GM12878 (cell line): ENCODE results near the gene DISC1. TPM values are rescaled to one million over a fixed set of nuclear protein-coding genes. Genes with fewer than 3 reads are reported as not detected.

ENCODE experiments used
- ATAC-seq: fragments of 200-7000 bp; cut with Tn5 transposase; 3 replicates; pipeline ENCODE4 v1.9.1; 2020; ENCODE audit warnings: mild to moderate bottlenecking, moderate library complexity
- BruUV-seq: library from RNA; stranded (reverse); fragments of 400-500 nt; replicated peaks from 2 replicates; lab custom pipeline; 2021; lab: Mats Ljungman, UMichigan
- CTCF ChIA-PET: fragments of 300-600 bp; sonication (Branson Sonifier 250); formaldehyde crosslinking; extraction: SDS; loops from one replicate; lab custom pipeline; 2021; ENCODE audit warnings: inconsistent platforms; lab: Yijun Ruan, JAX
- POLR2A ChIA-PET: fragments of 350-600 bp; formaldehyde crosslinking; extraction: SDS; loops from one replicate; lab custom pipeline; 2021; ENCODE audit warnings: inconsistent platforms; lab: Charles Lee
- RAD21 ChIA-PET: fragments of 300-600 bp; sonication (Branson Sonifier 250); formaldehyde crosslinking; loops from one replicate; lab custom pipeline; 2023; ENCODE audit warnings: antibody characterized with exemption; ENCODE audit not compliant: unreplicated experiment; lab: Charles Lee
- SMC1A ChIA-PET: fragments of 300-600 bp; sonication (Branson Sonifier 250); formaldehyde crosslinking; loops from one replicate; lab custom pipeline; 2023; ENCODE audit not compliant: unreplicated experiment, uncharacterized antibody; lab: Charles Lee
- DNase-seq: peaks from one replicate; pipeline ENCODE4 v3.0.0-alpha.2; 2011; ENCODE audit warnings: low read depth, low spot score
- FAIRE-seq: peaks from 3 replicates; lab custom pipeline; 2011; peaks lifted over from hg19 to GRCh38; lab: Jason Lieb, UNC
- H2AFZ ChIP-seq: 2 replicates; pipeline ENCODE4 v1.6.0; 2011; ENCODE audit warnings: low read depth, low read length, control low read depth; ENCODE audit not compliant: control insufficient read depth
- H3K27ac ChIP-seq: 2 replicates; pipeline ENCODE4 v1.5.1; 2011; ENCODE audit warnings: control low read depth; ENCODE audit not compliant: control insufficient read depth, insufficient read depth
- H3K27me3 ChIP-seq, 2 experiments: replicated peaks in 1 of 2; 2 replicates each; pipeline versions ENCODE4 v1.6.0 to v1.6.1; 2011; ENCODE audit warnings: low read length in 1 of 2; ENCODE audit not compliant: control insufficient read depth in 2 of 2, insufficient read depth in 2 of 2
- H3K36me3 ChIP-seq, 2 experiments: 2 replicates each; pipeline ENCODE4 v1.5.1; 2011; ENCODE audit warnings: low read length in 1 of 2; ENCODE audit not compliant: control insufficient read depth in 2 of 2, insufficient read depth in 2 of 2
- H3K4me1 ChIP-seq: 2 replicates; pipeline ENCODE4 v1.6.1; 2011; ENCODE audit warnings: mild to moderate bottlenecking, low read length, moderate library complexity, mixed read lengths; ENCODE audit not compliant: control insufficient read depth, insufficient read depth
- H3K4me2 ChIP-seq: 2 replicates; pipeline ENCODE4 v1.6.0; 2011; ENCODE audit warnings: control low read depth; ENCODE audit not compliant: control insufficient read depth, insufficient read depth
- H3K4me3 ChIP-seq: fragments of 200-600 bp; sonication (generic); 2 replicates; pipeline ENCODE4 v1.5.1; 2016
- H3K79me2 ChIP-seq: 2 replicates; pipeline ENCODE4 v1.6.0; 2011; ENCODE audit warnings: low read length; ENCODE audit not compliant: control insufficient read depth, insufficient read depth
- H3K9ac ChIP-seq: 2 replicates; pipeline ENCODE4 v1.8.0; 2011; ENCODE audit warnings: low read length, control low read depth, mixed read lengths; ENCODE audit not compliant: control insufficient read depth, insufficient read depth
- H3K9me3 ChIP-seq: replicated peaks from 3 replicates; pipeline ENCODE4 v1.5.1; 2011; ENCODE audit warnings: mild to moderate bottlenecking, low read length; ENCODE audit not compliant: control insufficient read depth, insufficient read depth
- H4K20me1 ChIP-seq: 2 replicates; pipeline ENCODE4 v1.6.0; 2011; ENCODE audit not compliant: control insufficient read depth, insufficient read depth
- CEBPZ ChIP-seq: fragments of 150-350 bp; IDR thresholded peaks from 2 replicates; pipeline ENCODE4 v1.6.1; 2016; ENCODE audit warnings: low read depth, low read length
- POLR2AphosphoS5 ChIP-seq: IDR thresholded peaks from 2 replicates; pipeline ENCODE4 v1.6.1; 2011; ENCODE audit warnings: mild to moderate bottlenecking, low read length, inconsistent platforms
- SMARCA5 ChIP-seq: fragments of 450-650 bp; IDR thresholded peaks from 2 replicates; pipeline ENCODE4 v1.6.1; 2017; ENCODE audit warnings: mild to moderate bottlenecking
- TCF3 ChIP-seq: IDR thresholded peaks from 2 replicates; pipeline ENCODE4 v1.6.1; 2012; ENCODE audit warnings: low read depth, mild to moderate bottlenecking, low read length, borderline replicate concordance; ENCODE audit not compliant: insufficient read depth
- WGBS: methylation state at CpG from one replicate; pipeline ENCODE4 v1.1.6; 2016; ENCODE audit warnings: low lambda C conversion rate; ENCODE audit not compliant: insufficient replicate concordance, insufficient coverage; ENCODE audit errors: missing lambda C conversion rate; 5-methylcytosine and 5-hydroxymethylcytosine counted together
- in situ Hi-C: fragments of 300-500 bp; cut with MboI; formaldehyde crosslinking; loops from 9 replicates; pipeline ENCODE4 v1.14.3; 2018; ENCODE audit warnings: mixed read lengths
- intact Hi-C: fragments of 100-400 bp; cut with micrococcal nuclease; formaldehyde crosslinking; loops from one replicate; pipeline ENCODE4 v1.14.2; 2022; ENCODE audit not compliant: unreplicated experiment
- polyA plus RNA-seq, 11 experiments: library from polyadenylated mRNA; depleted of rRNA in 4 of 11; unstranded in 6 of 11; stranded (reverse) in 5 of 11; fragments of >200 nt; fragmentation: Nextera tagmentation in 4 of 11; fragmentation: Illumina TruSeq in 1 of 11; extraction: Ambion mirVana in 4 of 11; extraction: Trizol in 1 of 11; gene quantifications; 1 replicate in 1 of 11; 2 replicates in 10 of 11; pipeline versions ENCODE4 v1.2.1 to v1.2.3, GENCODE V29; 2011 to 2016; ENCODE audit warnings: inconsistent platforms in 2 of 11, missing spikeins in 2 of 11, low read depth in 1 of 11
- total RNA-seq, 4 experiments: library from RNA; depleted of rRNA in 3 of 4; stranded (reverse); fragments of >200 nt in 3 of 4; fragmentation: Illumina TruSeq in 1 of 4; extraction: Trizol in 1 of 4; gene quantifications; 2 replicates each; pipeline versions ENCODE4 v1.2.1 to v1.2.3, GENCODE V29; 2013 to 2021
- TF ChIP-seq, protein P1 (sequence below): fragments of 450-650 bp; IDR thresholded peaks from 2 replicates; pipeline ENCODE4 v1.6.1; 2016; ENCODE audit warnings: mild to moderate bottlenecking
- TF ChIP-seq, protein P2 (sequence below): IDR thresholded peaks from 2 replicates; pipeline ENCODE4 v1.6.1; 2012; ENCODE audit warnings: low read depth, low read length, improper control_type of control experiment

The DISC1 gene
- total and polyA plus RNA-seq, 10 of the 15 experiments (the other 5 are each of a cell fraction or from before 2014, with no cell fraction given), result 0.05 to 0.72 (median 0.19) TPM; not detected in 1

GRCh38 chr1:231591466-231591865 is 35.1 kb upstream of the DISC1 start:
- intact Hi-C loops, result loop anchor here (5.0 kb wide), 1 partner anchor 174 kb away; no protein-coding TSS in a partner anchor

More at GRCh38 chr1:231591466-231591865, 35.1 kb upstream of the DISC1 start:
- no peak overlapping the region for H3K4me3 ChIP-seq
- no peak for FAIRE-seq
- no peaks in the 10 kb centered on the region for H3K36me3 ChIP-seq
- H3K79me2 ChIP-seq, result no peaks in the 10 kb centered on the region
- TF ChIP-seq SMARCA5 (no peak), POLR2AphosphoS5 (no peak), CEBPZ (no peak), TCF3 (no peak)
- TF ChIP-seq, protein P1, sequence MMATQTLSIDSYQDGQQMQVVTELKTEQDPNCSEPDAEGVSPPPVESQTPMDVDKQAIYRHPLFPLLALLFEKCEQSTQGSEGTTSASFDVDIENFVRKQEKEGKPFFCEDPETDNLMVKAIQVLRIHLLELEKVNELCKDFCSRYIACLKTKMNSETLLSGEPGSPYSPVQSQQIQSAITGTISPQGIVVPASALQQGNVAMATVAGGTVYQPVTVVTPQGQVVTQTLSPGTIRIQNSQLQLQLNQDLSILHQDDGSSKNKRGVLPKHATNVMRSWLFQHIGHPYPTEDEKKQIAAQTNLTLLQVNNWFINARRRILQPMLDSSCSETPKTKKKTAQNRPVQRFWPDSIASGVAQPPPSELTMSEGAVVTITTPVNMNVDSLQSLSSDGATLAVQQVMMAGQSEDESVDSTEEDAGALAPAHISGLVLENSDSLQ, result no peak
- TF ChIP-seq, protein P2, sequence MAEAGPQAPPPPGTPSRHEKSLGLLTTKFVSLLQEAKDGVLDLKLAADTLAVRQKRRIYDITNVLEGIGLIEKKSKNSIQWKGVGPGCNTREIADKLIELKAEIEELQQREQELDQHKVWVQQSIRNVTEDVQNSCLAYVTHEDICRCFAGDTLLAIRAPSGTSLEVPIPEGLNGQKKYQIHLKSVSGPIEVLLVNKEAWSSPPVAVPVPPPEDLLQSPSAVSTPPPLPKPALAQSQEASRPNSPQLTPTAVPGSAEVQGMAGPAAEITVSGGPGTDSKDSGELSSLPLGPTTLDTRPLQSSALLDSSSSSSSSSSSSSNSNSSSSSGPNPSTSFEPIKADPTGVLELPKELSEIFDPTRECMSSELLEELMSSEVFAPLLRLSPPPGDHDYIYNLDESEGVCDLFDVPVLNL, result no peak
- H4K20me1 ChIP-seq, result no peaks in the 10 kb centered on the region
- ChIA-PET POLR2A (no interaction called here), CTCF (interaction anchor here (1.1 to 3.6 kb wide), 4 partner anchors 33 to 276 kb away, joined by 3 to 22 read pairs (median 7); no protein-coding TSS in a partner anchor), RAD21 (interaction anchor here (1.1 kb wide), 1 partner anchor 277 kb away, joined by 3 read pairs; no protein-coding TSS in a partner anchor), SMC1A (interaction anchor here (0.9 kb wide), 2 partner anchors 240 to 276 kb away, joined by 3 read pairs; no protein-coding TSS in a partner anchor)
- H3K4me1 ChIP-seq, result no peaks in the 10 kb centered on the region
- no peak overlapping the region for H3K4me2 ChIP-seq
- no peak overlapping the region for H2AFZ ChIP-seq
- WGBS, result 61% methylated on average over 11 of the region's 11 CpGs
- in situ Hi-C loops, result no loop called here
- no peaks in the 10 kb centered on the region; the same call in 2 of the 3 replicates for H3K9me3 ChIP-seq
- no peak overlapping the region for H3K27ac ChIP-seq
- DNase-seq, result no peak
- ATAC-seq, result no peak
- no TSS peak for BruUV-seq
- no peaks in the 10 kb centered on the region for H3K27me3 ChIP-seq
- H3K9ac ChIP-seq, result no peak overlapping the region
